H1 (cell line): Measurements from ENCODE around the gene OGDHL. TPM values are rescaled to one million over a fixed set of nuclear protein-coding genes. Genes with fewer than 3 reads are reported as not detected.

Experiments
- CTCF ChIA-PET: fragments of 300-600 bp; sonication (Branson Sonifier 250); formaldehyde crosslinking; loops from one replicate; lab custom pipeline; 2021; ENCODE audit not compliant: partially characterized antibody; lab: Charles Lee
- POLR2A ChIA-PET: fragments of 300-600 bp; sonication (Branson Sonifier 250); formaldehyde crosslinking; loops from one replicate; lab custom pipeline; 2021; ENCODE audit warnings: inconsistent platforms; ENCODE audit not compliant: partially characterized antibody; lab: Charles Lee
- DNase-seq, 2 experiments: peaks; one replicate each; pipeline versions ENCODE4 v3.0.0 to v3.0.0-alpha.2; 2010 to 2022; ENCODE audit warnings: low spot score in 2 of 2, low read depth in 1 of 2, mixed read lengths in 1 of 2
- FAIRE-seq: peaks from 2 replicates; lab custom pipeline; 2011; peaks lifted over from hg19 to GRCh38; lab: Jason Lieb, UNC
- H2AFZ ChIP-seq: 2 replicates; pipeline ENCODE4 v1.8.1; 2012; ENCODE audit warnings: low read length, inconsistent platforms
- H2AK5ac ChIP-seq: 2 replicates; pipeline ENCODE4 v1.6.1; 2013; ENCODE audit warnings: low read depth, low read length
- H2BK120ac ChIP-seq: replicated peaks from 2 replicates; pipeline ENCODE3; 2013; ENCODE audit warnings: low read depth, low read length, inconsistent platforms
- H2BK12ac ChIP-seq: 2 replicates; pipeline ENCODE4 v1.6.1; 2013; ENCODE audit warnings: low read depth, low read length
- H2BK15ac ChIP-seq: 2 replicates; pipeline ENCODE4 v1.6.1; 2013; ENCODE audit warnings: low read length
- H2BK20ac ChIP-seq: 2 replicates; pipeline ENCODE4 v1.6.1; 2013; ENCODE audit warnings: low read length
- H2BK5ac ChIP-seq: 2 replicates; pipeline ENCODE4 v1.6.1; 2013; ENCODE audit warnings: low read depth, low read length
- H3K14ac ChIP-seq: 2 replicates; pipeline ENCODE4 v1.6.1; 2013; ENCODE audit warnings: inconsistent platforms; ENCODE audit not compliant: insufficient read length
- H3K18ac ChIP-seq: 2 replicates; pipeline ENCODE4 v1.6.1; 2013; ENCODE audit warnings: low read length; ENCODE audit errors: extremely low read depth
- H3K23ac ChIP-seq: 2 replicates; pipeline ENCODE4 v1.6.1; 2013; ENCODE audit warnings: inconsistent platforms; ENCODE audit not compliant: insufficient read length
- H3K23me2 ChIP-seq: 2 replicates; pipeline ENCODE4 v1.6.1; 2013; ENCODE audit warnings: low read depth, low read length
- H3K27ac ChIP-seq: 2 replicates; pipeline ENCODE4 v1.6.1; 2011; ENCODE audit warnings: low read depth, low read length, inconsistent platforms
- H3K27me3 ChIP-seq, 4 experiments: replicated peaks in 1 of 4; 1 replicate in 1 of 4; 2 replicates in 3 of 4; pipeline versions ENCODE4 v1.6.1 to v1.8.1; 2011 to 2013; ENCODE audit warnings: low read length in 3 of 4, mild to moderate bottlenecking in 3 of 4, inconsistent platforms in 2 of 4, mixed read lengths in 2 of 4, moderate library complexity in 1 of 4; ENCODE audit not compliant: control insufficient read depth in 3 of 4, insufficient read depth in 3 of 4; ENCODE audit errors: extremely low read depth in 1 of 4
- H3K36me3 ChIP-seq, 4 experiments: 2 replicates each; pipeline versions ENCODE4 v1.6.1 to v1.8.1; 2011 to 2013; ENCODE audit warnings: mild to moderate bottlenecking in 4 of 4, low read length in 3 of 4, moderate library complexity in 2 of 4, control low read depth in 1 of 4, inconsistent platforms in 1 of 4; ENCODE audit not compliant: insufficient read depth in 4 of 4, control insufficient read depth in 2 of 4
- H3K4ac ChIP-seq: replicated peaks from 2 replicates; pipeline ENCODE3; 2013; ENCODE audit warnings: low read length, low read depth, mixed read lengths, inconsistent platforms; ENCODE audit not compliant: insufficient read length
- H3K4me1 ChIP-seq, 4 experiments: replicated peaks in 1 of 4; 1 replicate in 1 of 4; 2 replicates in 3 of 4; pipeline versions ENCODE4 v1.6.1 to v1.8.1; 2011 to 2013; ENCODE audit warnings: low read length in 3 of 4, inconsistent platforms in 2 of 4, mixed read lengths in 1 of 4; ENCODE audit not compliant: insufficient read depth in 4 of 4, control insufficient read depth in 3 of 4
- H3K4me2 ChIP-seq, 2 experiments: 2 replicates each; pipeline versions ENCODE4 v1.6.1 to v1.8.1; 2011 to 2013; ENCODE audit warnings: low read depth in 2 of 2, low read length in 2 of 2, control low read depth in 1 of 2, inconsistent platforms in 1 of 2, mild to moderate bottlenecking in 1 of 2; ENCODE audit not compliant: insufficient read depth in 1 of 2
- H3K4me3 ChIP-seq, 4 experiments: fragments of 200-600, 300-600 bp in 1 of 4; sonication (generic), shearing (Covaris generic), sonication (Bioruptor Twin) in 1 of 4; 2 replicates each; pipeline versions ENCODE4 v1.5.1 to v1.8.1; 2011 to 2016; ENCODE audit warnings: low read length in 4 of 4, low read depth in 3 of 4, control low read depth in 2 of 4, inconsistent platforms in 2 of 4, mild to moderate bottlenecking in 2 of 4, mixed read lengths in 1 of 4, moderate library complexity in 1 of 4; ENCODE audit not compliant: insufficient read depth in 2 of 4; ENCODE audit errors: extremely low read depth in 1 of 4
- H3K56ac ChIP-seq: replicated peaks from 2 replicates; pipeline ENCODE3; 2013; ENCODE audit warnings: low read depth, mild to moderate bottlenecking, mixed read lengths, low read length, inconsistent platforms; ENCODE audit not compliant: insufficient read length
- H3K79me1 ChIP-seq: 2 replicates; pipeline ENCODE4 v1.6.1; 2013; ENCODE audit warnings: low read depth, low read length, control low read depth
- H3K79me2 ChIP-seq, 2 experiments: 2 replicates each; pipeline versions ENCODE4 v1.6.1 to v1.8.1; 2012 to 2013; ENCODE audit warnings: low read length in 2 of 2, mild to moderate bottlenecking in 2 of 2, inconsistent platforms in 1 of 2; ENCODE audit not compliant: insufficient read depth in 2 of 2, control insufficient read depth in 1 of 2
- H3K9ac ChIP-seq, 4 experiments: replicated peaks in 1 of 4; 1 replicate in 1 of 4; 2 replicates in 3 of 4; pipeline versions ENCODE4 v1.6.1 to v1.8.1; 2011 to 2013; ENCODE audit warnings: low read depth in 3 of 4, low read length in 3 of 4, control low read depth in 2 of 4, mild to moderate bottlenecking in 2 of 4, moderate library complexity in 2 of 4, inconsistent platforms in 1 of 4; ENCODE audit errors: extremely low read depth in 1 of 4
- H3K9me3 ChIP-seq, 2 experiments: 2 replicates each; pipeline versions ENCODE4 v1.6.1 to v1.8.1; 2012 to 2013; ENCODE audit warnings: mild to moderate bottlenecking in 2 of 2, moderate library complexity in 2 of 2, control low read depth in 1 of 2, inconsistent platforms in 1 of 2, low read depth in 1 of 2, low read length in 1 of 2, mixed read lengths in 1 of 2; ENCODE audit not compliant: insufficient read depth in 2 of 2
- H4K20me1 ChIP-seq, 2 experiments: replicated peaks in 1 of 2; 2 replicates each; pipeline versions ENCODE3 to v1.8.1; 2011 to 2013; ENCODE audit warnings: inconsistent platforms in 2 of 2, low read length in 2 of 2, mild to moderate bottlenecking in 1 of 2; ENCODE audit not compliant: insufficient read depth in 2 of 2, control insufficient read depth in 1 of 2
- H4K5ac ChIP-seq: 2 replicates; pipeline ENCODE4 v1.6.1; 2013; ENCODE audit warnings: low read length, low read depth, mixed read lengths, inconsistent platforms; ENCODE audit not compliant: insufficient read length
- H4K8ac ChIP-seq: 2 replicates; pipeline ENCODE4 v1.8.0; 2013; ENCODE audit warnings: mild to moderate bottlenecking, moderate library complexity, low read length, inconsistent platforms; ENCODE audit not compliant: insufficient read depth; ENCODE audit errors: extremely low read depth
- H4K91ac ChIP-seq: replicated peaks from 2 replicates; pipeline ENCODE3; 2013; ENCODE audit warnings: low read length, mixed read lengths, inconsistent platforms; ENCODE audit not compliant: insufficient read length
- JUN ChIP-seq: IDR thresholded peaks from 2 replicates; pipeline ENCODE4 v1.6.1; 2011; ENCODE audit warnings: low read depth, mild to moderate bottlenecking, improper control_type of control experiment, low read length
- NANOG ChIP-seq: IDR thresholded peaks from 2 replicates; pipeline ENCODE4 v1.6.1; 2011; ENCODE audit warnings: low read length, low read depth, mild to moderate bottlenecking, inconsistent platforms; ENCODE audit not compliant: insufficient read depth, poor library complexity, severe bottlenecking
- SAP30 ChIP-seq: fragments of 300-600 bp; sonication (generic); IDR thresholded peaks from 2 replicates; pipeline ENCODE4 v1.7.1; 2012; ENCODE audit warnings: low read length, moderate library complexity, mild to moderate bottlenecking, inconsistent platforms; ENCODE audit not compliant: insufficient read depth, insufficient replicate concordance
- SIRT6 ChIP-seq: IDR thresholded peaks from one replicate; pipeline ENCODE4 v1.7.1; 2012; ENCODE audit warnings: low read length, inconsistent platforms
- SUZ12 ChIP-seq: fragments of 200-600 bp; sonication (generic); IDR thresholded peaks from 2 replicates; pipeline ENCODE4 v1.6.1; 2012; ENCODE audit warnings: mild to moderate bottlenecking, inconsistent platforms, low read length, moderate library complexity, mixed read lengths
- TAF7 ChIP-seq: optimal IDR thresholded peaks from 2 replicates; pipeline ENCODE3; 2011; ENCODE audit warnings: low read depth, mild to moderate bottlenecking, inconsistent platforms, low read length, moderate library complexity, borderline replicate concordance
- TBP ChIP-seq: IDR thresholded peaks from 2 replicates; pipeline ENCODE4 v1.6.1; 2011; ENCODE audit warnings: low read depth, low read length, improper control_type of control experiment
- USF2 ChIP-seq: IDR thresholded peaks from 2 replicates; pipeline ENCODE4 v1.6.1; 2011; ENCODE audit warnings: low read length, improper control_type of control experiment
- WGBS, 2 experiments: shearing (Covaris generic) in 1 of 2; methylation state at CpG; one replicate each; pipeline versions ENCODE4 v1.1.6 to v1.1.7; 2013 to 2015; ENCODE audit warnings: low lambda C conversion rate in 2 of 2, mixed read lengths in 2 of 2, inconsistent platforms in 1 of 2, low coverage in 1 of 2, missing lambda C conversion rate in 1 of 2; ENCODE audit not compliant: insufficient replicate concordance in 2 of 2, insufficient coverage in 1 of 2, insufficient read length in 1 of 2; ENCODE audit errors: extremely low coverage in 1 of 2, missing lambda C conversion rate in 1 of 2; 5-methylcytosine and 5-hydroxymethylcytosine counted together
- polyA plus RNA-seq, 7 experiments: library from polyadenylated mRNA; depleted of rRNA in 3 of 7; stranded (reverse) in 5 of 7; unstranded in 2 of 7; fragments of >200 nt in 5 of 7; fragments of 200-250 nt in 2 of 7; gene quantifications; 1 replicate in 5 of 7; 2 replicates in 1 of 7; 4 replicates in 1 of 7; pipeline versions ENCODE4 v1.2.1 to v1.2.3, GENCODE V29; 2011 to 2013; ENCODE audit warnings: missing spikeins in 2 of 7, mixed read lengths in 2 of 7
- total RNA-seq: library from RNA; stranded (reverse); fragmentation: NEBNext Ultra II Directional; extraction: Animal tissue kit (Norgen Biotek cat#: 25700); gene quantifications from 2 replicates; pipeline ENCODE4 v1.2.1, GENCODE V29; 2021

Gene OGDHL
- total and polyA plus RNA-seq, 2 of the 8 experiments (the other 6 are each of a cell fraction or from before 2014, with no cell fraction given) = 16.1 to 16.6 TPM

GRCh38 chr10:49756641-49757040 lies 5.5 kb downstream of the OGDHL start:
- no peak overlapping the region for H3K4ac ChIP-seq
- H3K4me1 ChIP-seq = peaks cover 0 to 5% (median 0%) of the 10 kb centered on the region in 4 experiments; a peak in 3 of 7 replicates
- H2BK120ac ChIP-seq = no peak overlapping the region
- no peak overlapping the region for H2BK15ac ChIP-seq
- no peak overlapping the region for H4K5ac ChIP-seq
- no peak overlapping the region for H3K18ac ChIP-seq
- no peak overlapping the region for H3K27ac ChIP-seq
- no peak overlapping the region for H3K9ac ChIP-seq
- no peak overlapping the region for H2BK20ac ChIP-seq
- 96% methylated on average over 6 of the region's 6 CpGs; no CpG with 5 or more reads in 1 of the 2 experiments for WGBS, 2 experiments
- H4K91ac ChIP-seq = no peak overlapping the region
- FAIRE-seq (no peak), DNase-seq (no peak)
- H4K20me1 ChIP-seq = peaks cover 6 to 8% of the 10 kb centered on the region in 2 experiments
- CTCF ChIA-PET = interaction anchor here (0.6 to 1.5 kb wide), 2 partner anchors 15 to 580 kb away, joined by 3 to 5 read pairs; no protein-coding TSS in a partner anchor
- peaks cover 3% of the 10 kb centered on the region; the same call in 1 of the 2 replicates for H3K23me2 ChIP-seq
- no peak overlapping the region for H3K4me3 ChIP-seq
- peaks cover 0 to 6% (median 3%) of the 10 kb centered on the region in 4 experiments; a peak in 1 of 7 replicates for H3K27me3 ChIP-seq
- no peak overlapping the region for H2AFZ ChIP-seq
- no peak overlapping the region for H2AK5ac ChIP-seq
- no peaks in the 10 kb centered on the region for H3K9me3 ChIP-seq
- no peak overlapping the region for H2BK12ac ChIP-seq
- no peaks in the 10 kb centered on the region; the same call in 1 of the 2 replicates for H3K79me1 ChIP-seq
- no peak overlapping the region for H3K4me2 ChIP-seq
- TF ChIP-seq SUZ12 (no peak), TBP (no peak), SAP30 (no peak), TAF7 (no peak), NANOG (no peak), USF2 (no peak), JUN (no peak), SIRT6 (no peak)
- no peaks in the 10 kb centered on the region for H3K36me3 ChIP-seq
- no peak overlapping the region for H3K56ac ChIP-seq
- H4K8ac ChIP-seq = no peak overlapping the region
- peaks cover 0 to 2% of the 10 kb centered on the region in 2 experiments; a peak in 1 of 4 replicates for H3K79me2 ChIP-seq
- POLR2A ChIA-PET = no interaction called here
- no peak overlapping the region for H3K14ac ChIP-seq
- H3K23ac ChIP-seq = no peak overlapping the region
- no peak overlapping the region for H2BK5ac ChIP-seq
